Hematopoietic multipotent progenitor cell (in vitro differentiated cells): Measurements from ENCODE around the gene ADIPOR1. TPM values are rescaled to one million over a fixed set of nuclear protein-coding genes. Genes with fewer than 3 reads are reported as not detected.
A peak's percentile ranks its signal among the peaks of the same experiment; 100 is the strongest.
"Not testable (repeated sequence)": the region's sequence is repeated elsewhere in the genome, so short reads cannot be mapped to it uniquely, and the experiment has no call there.

ENCODE experiments used
- DNase-seq, 3 donors: peaks; one replicate each; pipeline ENCODE4 v3.0.0-alpha.2; 2011 to 2015; ENCODE audit warnings: low read depth in 2 of 3, low spot score in 2 of 3
- small RNA-seq: library from RNA; depleted of rRNA; stranded (forward); fragments of <200 nt; gene quantifications from one replicate; pipeline ENCODE3, GENCODE V24; 2012
- total RNA-seq: library from RNA; depleted of rRNA; stranded (reverse); fragments of >200 nt; gene quantifications from one replicate; pipeline ENCODE4 v1.2.3, GENCODE V29; 2012

ADIPOR1 gene
- total RNA-seq, 1 donor: 51.7 TPM

- no peak for DNase-seq
These were observed 17.6 kb downstream of the ADIPOR1 start for GRCh38 chr1:202940561-202940960.

- no peak for DNase-seq
These were observed 19.7 kb downstream of the ADIPOR1 start for GRCh38 chr1:202938287-202938925.

GRCh38 chr1:202936409-202936808, 21.7 kb downstream of the ADIPOR1 start:
- DNase-seq: not testable (repeated sequence)

- no peak for DNase-seq
These were observed 22.3 kb downstream of the ADIPOR1 start for GRCh38 chr1:202935844-202936243.

GRCh38 chr1:202934755-202935154, 23.4 kb downstream of the ADIPOR1 start:
- DNase-seq: no peak

GRCh38 chr1:202932476-202932875, 25.6 kb downstream of the ADIPOR1 start:
- DNase-seq: no peak

GRCh38 chr1:202926581-202927491, 31.3 kb downstream of the ADIPOR1 start, which contains the start of gene KLHL12:
KLHL12 (minus strand) TSS chr1:202927234; CDS start chr1:202925162, 2,072 bp downstream.
- DNase-seq: peak; percentile 89 to 98 (median 97)

GRCh38 chr1:202923533-202923932, 34.6 kb downstream of the ADIPOR1 start:
- no peak for DNase-seq

GRCh38 chr1:202919615-202920014, 38.5 kb downstream of the ADIPOR1 start:
- no peak for DNase-seq

GRCh38 chr1:202915146-202915545, 43.0 kb downstream of the ADIPOR1 start:
- no peak for DNase-seq

- not testable (repeated sequence) for DNase-seq
These were observed 45.6 kb downstream of the ADIPOR1 start for GRCh38 chr1:202912476-202912875.

GRCh38 chr1:202909494-202909893, 48.6 kb downstream of the ADIPOR1 start:
- no peak for DNase-seq

GRCh38 chr1:202908998-202909397, 49.1 kb downstream of the ADIPOR1 start:
- no peak for DNase-seq

GRCh38 chr1:202905331-202905730, 52.8 kb downstream of the ADIPOR1 start:
- no peak for DNase-seq

GRCh38 chr1:202903808-202904207, 54.3 kb downstream of the ADIPOR1 start:
- DNase-seq: not testable (repeated sequence)

- no peak for DNase-seq
These were observed 56.6 kb downstream of the ADIPOR1 start for GRCh38 chr1:202901555-202901954.

GRCh38 chr1:202892501-202892900, 65.6 kb downstream of the ADIPOR1 start:
- no peak for DNase-seq

Small RNAs within 50 kb of the gene (small RNA-seq; reads per million reads assigned to genes)
- not detected for gene RF00019

Other genes starting within 250 kb of the ADIPOR1 start
- gene SYT2, start 247.9 kb downstream of the ADIPOR1 start, total RNA-seq: not detected
- gene KDM5B, start 149.9 kb downstream of the ADIPOR1 start, total RNA-seq: 103 TPM
- 1.1 TPM for gene PCAT6, start 147.4 kb downstream of the ADIPOR1 start, total RNA-seq
- 8.1 TPM for gene RABIF, start 69.2 kb downstream of the ADIPOR1 start, total RNA-seq
- 22.4 TPM for gene KLHL12, start 31.1 kb downstream of the ADIPOR1 start, total RNA-seq
- gene CYB5R1, start 8.9 kb upstream of the ADIPOR1 start, total RNA-seq: 41.5 TPM
- gene TMEM183A, start 49.1 kb upstream of the ADIPOR1 start, total RNA-seq: 74.1 TPM
- gene PPFIA4, start 68.2 kb upstream of the ADIPOR1 start, total RNA-seq: under 0.01 TPM
- gene MYOG, start 127.7 kb upstream of the ADIPOR1 start, total RNA-seq: not detected
- gene ADORA1, start 169.4 kb upstream of the ADIPOR1 start, total RNA-seq: not detected
- not detected for gene MYBPH, start 217.5 kb upstream of the ADIPOR1 start, total RNA-seq
- 0.81 TPM for gene CHI3L1, start 228.4 kb upstream of the ADIPOR1 start, total RNA-seq